Measurements from ENCODE around the gene C6orf163.

Gene C6orf163

DNA sequence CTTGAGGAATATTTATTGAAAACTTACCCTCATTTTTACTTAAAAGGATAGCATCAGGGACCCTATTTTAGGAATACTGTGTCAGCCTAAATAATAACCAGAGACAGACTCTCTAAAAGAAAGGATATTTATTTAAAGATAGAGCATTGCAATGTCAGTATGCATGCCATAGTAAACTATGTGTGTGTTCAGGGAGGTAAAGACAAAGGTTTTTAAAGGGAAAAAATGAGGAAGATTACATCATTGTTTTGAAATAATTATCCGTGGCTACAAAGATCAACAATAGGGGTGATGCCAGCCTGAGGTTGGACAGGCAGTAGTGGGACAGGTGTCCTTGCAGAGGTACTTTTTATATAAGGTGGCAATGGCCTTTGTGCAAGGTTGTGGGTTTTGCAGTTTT, 39.4 kb downstream of the C6orf163 start:
- Histone ChIP-seq H3K9me3 (replicated peaks in 1 of 2; ENCODE audit: control insufficient read depth in 2 of 2, insufficient read depth in 1 of 2, low read depth in 1 of 2, low read length in 2 of 2) (peaks cover 0 to 3% of the 10 kb centered on the region in 2 donors), H3K4me2 (ENCODE audit: insufficient read depth, low read length, poor library complexity, severe bottlenecking) (no peak overlapping the region), H3K4me3 (ENCODE audit: low read length in 2 of 2) (no peak overlapping the region), H3K23ac (ENCODE audit: low read depth, low read length, poor library complexity) (no peak overlapping the region), H2BK120ac (ENCODE audit: low read depth, low read length) (no peak overlapping the region), H2BK5ac (ENCODE audit: low read length) (no peak overlapping the region), H3K4me1 (ENCODE audit: control insufficient read depth in 2 of 2, insufficient read depth in 1 of 2, low read depth in 1 of 2, low read length in 2 of 2) (no peaks in the 10 kb centered on the region), H4K8ac (ENCODE audit: low read depth, low read length) (no peak overlapping the region), H2AFZ (ENCODE audit: low read length) (no peak overlapping the region), H2AK5ac (ENCODE audit: low read depth, low read length) (no peak overlapping the region), H3K14ac (ENCODE audit: low read length) (no peak overlapping the region), H3K9ac (ENCODE audit: low read depth, low read length, poor library complexity) (no peak overlapping the region), H3K4ac (ENCODE audit: low read length) (no peak overlapping the region), H3K27ac (replicated peaks; ENCODE audit: low read length) (no peak overlapping the region), H3K18ac (ENCODE audit: low read length) (no peak overlapping the region), H3K36me3 (replicated peaks in 1 of 2; ENCODE audit: control insufficient read depth in 2 of 2, insufficient read depth in 2 of 2, low read length in 2 of 2) (no peaks in the 10 kb centered on the region), H4K91ac (ENCODE audit: low read depth, low read length, poor library complexity) (no peak overlapping the region), H2BK15ac (ENCODE audit: low read length) (no peak overlapping the region), H2BK12ac (ENCODE audit: low read length) (no peak overlapping the region), H3K79me1 (ENCODE audit: low read depth, low read length) (no peaks in the 10 kb centered on the region), H3K27me3 (ENCODE audit: control insufficient read depth in 3 of 3, insufficient read depth in 3 of 3, low read depth in 1 of 3, low read length in 3 of 3) (no peaks in the 10 kb centered on the region)
- DNase-seq (ENCODE audit: low spot score), result no peak
- no CpG with 5 or more reads among the region's 1 CpG for WGBS, 2 donors (ENCODE audit: extremely low coverage in 2 of 2, insufficient read length in 2 of 2, insufficient replicate concordance in 1 of 2)

DNA sequence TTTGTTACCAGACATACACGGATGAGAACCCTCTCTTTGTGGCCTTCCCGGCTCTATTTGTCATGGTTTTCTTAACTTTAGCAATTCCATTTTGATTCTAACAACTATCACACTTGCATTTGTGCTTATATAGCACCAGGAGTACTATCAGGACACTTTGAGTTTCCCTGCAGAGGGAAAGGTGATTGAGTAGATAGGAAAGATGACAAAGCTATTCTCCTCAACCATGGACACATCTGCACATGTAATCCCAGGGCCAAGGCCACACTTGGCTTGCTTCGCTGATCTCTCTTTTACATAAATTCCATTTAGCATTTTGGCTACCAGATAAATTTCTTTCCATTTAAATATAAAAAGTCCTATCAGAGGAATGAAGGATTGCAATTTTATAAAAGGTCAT, 39.8 kb downstream of the C6orf163 start:
- no peak overlapping the region for H3K27ac ChIP-seq (replicated peaks; ENCODE audit: low read length)
- no CpG with 5 or more reads among the region's 3 CpGs for WGBS, 2 donors (ENCODE audit: extremely low coverage in 2 of 2, insufficient read length in 2 of 2, insufficient replicate concordance in 1 of 2)
- no peaks in the 10 kb centered on the region for H3K79me1 ChIP-seq (ENCODE audit: low read depth, low read length)
- H3K4ac ChIP-seq (ENCODE audit: low read length), result no peak overlapping the region
- H2BK15ac ChIP-seq (ENCODE audit: low read length), result no peak overlapping the region
- no peak overlapping the region for H2BK5ac ChIP-seq (ENCODE audit: low read length)
- no peak for DNase-seq (ENCODE audit: low spot score)
- H4K8ac ChIP-seq (ENCODE audit: low read depth, low read length), result no peak overlapping the region
- peaks cover 0 to 3% of the 10 kb centered on the region in 2 donors for H3K9me3 ChIP-seq (replicated peaks in 1 of 2; ENCODE audit: control insufficient read depth in 2 of 2, insufficient read depth in 1 of 2, low read depth in 1 of 2, low read length in 2 of 2)
- no peaks in the 10 kb centered on the region for H3K36me3 ChIP-seq (replicated peaks in 1 of 2; ENCODE audit: control insufficient read depth in 2 of 2, insufficient read depth in 2 of 2, low read length in 2 of 2)
- H3K23ac ChIP-seq (ENCODE audit: low read depth, low read length, poor library complexity), result no peak overlapping the region
- H4K91ac ChIP-seq (ENCODE audit: low read depth, low read length, poor library complexity), result no peak overlapping the region
- no peak overlapping the region for H3K14ac ChIP-seq (ENCODE audit: low read length)
- no peak overlapping the region for H3K4me2 ChIP-seq (ENCODE audit: insufficient read depth, low read length, poor library complexity, severe bottlenecking)
- H2BK120ac ChIP-seq (ENCODE audit: low read depth, low read length), result no peak overlapping the region
- no peaks in the 10 kb centered on the region for H3K27me3 ChIP-seq (ENCODE audit: control insufficient read depth in 3 of 3, insufficient read depth in 3 of 3, low read depth in 1 of 3, low read length in 3 of 3)
- H3K18ac ChIP-seq (ENCODE audit: low read length), result no peak overlapping the region
- no peak overlapping the region for H2BK12ac ChIP-seq (ENCODE audit: low read length)
- no peak overlapping the region for H3K4me3 ChIP-seq (ENCODE audit: low read length in 2 of 2)
- no peak overlapping the region for H3K9ac ChIP-seq (ENCODE audit: low read depth, low read length, poor library complexity)
- H3K4me1 ChIP-seq (ENCODE audit: control insufficient read depth in 2 of 2, insufficient read depth in 1 of 2, low read depth in 1 of 2, low read length in 2 of 2), result no peaks in the 10 kb centered on the region
- no peak overlapping the region for H2AK5ac ChIP-seq (ENCODE audit: low read depth, low read length)
- no peak overlapping the region for H2AFZ ChIP-seq (ENCODE audit: low read length)

DNA sequence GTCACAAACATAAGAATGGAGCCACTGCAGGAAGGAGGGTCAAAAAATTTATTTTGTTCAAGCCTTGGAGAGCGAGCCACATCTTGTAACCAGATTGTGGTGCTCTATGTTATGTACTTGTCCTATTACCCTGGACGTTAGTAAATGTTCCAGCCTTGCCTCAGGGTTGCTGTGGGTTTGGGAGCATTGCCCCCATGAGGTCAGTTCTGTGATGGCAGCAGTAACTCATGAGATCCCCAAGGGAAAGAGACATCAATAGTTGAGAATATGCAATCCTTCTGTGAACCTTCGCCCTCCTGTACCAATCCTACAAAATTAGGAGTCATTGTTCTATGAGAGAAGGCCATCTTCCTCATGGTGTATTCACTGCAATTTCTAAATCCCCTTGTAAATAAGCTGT, 46.7 kb downstream of the C6orf163 start:
- Histone ChIP-seq H2AK5ac (ENCODE audit: low read depth, low read length) (no peak overlapping the region), H3K9me3 (replicated peaks in 1 of 2; ENCODE audit: control insufficient read depth in 2 of 2, insufficient read depth in 1 of 2, low read depth in 1 of 2, low read length in 2 of 2) (no peaks in the 10 kb centered on the region), H4K91ac (ENCODE audit: low read depth, low read length, poor library complexity) (no peak overlapping the region), H2BK120ac (ENCODE audit: low read depth, low read length) (no peak overlapping the region), H4K8ac (ENCODE audit: low read depth, low read length) (no peak overlapping the region), H3K36me3 (replicated peaks in 1 of 2; ENCODE audit: control insufficient read depth in 2 of 2, insufficient read depth in 2 of 2, low read length in 2 of 2) (no peaks in the 10 kb centered on the region), H2AFZ (ENCODE audit: low read length) (no peak overlapping the region), H3K4ac (ENCODE audit: low read length) (no peak overlapping the region), H2BK5ac (ENCODE audit: low read length) (no peak overlapping the region), H3K9ac (ENCODE audit: low read depth, low read length, poor library complexity) (no peak overlapping the region), H3K23ac (ENCODE audit: low read depth, low read length, poor library complexity) (no peak overlapping the region), H3K27ac (replicated peaks; ENCODE audit: low read length) (no peak overlapping the region), H3K27me3 (ENCODE audit: control insufficient read depth in 3 of 3, insufficient read depth in 3 of 3, low read depth in 1 of 3, low read length in 3 of 3) (no peaks in the 10 kb centered on the region), H3K14ac (ENCODE audit: low read length) (no peak overlapping the region), H3K4me3 (ENCODE audit: low read length in 2 of 2) (no peak overlapping the region), H3K18ac (ENCODE audit: low read length) (no peak overlapping the region), H3K4me1 (ENCODE audit: control insufficient read depth in 2 of 2, insufficient read depth in 1 of 2, low read depth in 1 of 2, low read length in 2 of 2) (no peaks in the 10 kb centered on the region), H2BK15ac (ENCODE audit: low read length) (no peak overlapping the region), H2BK12ac (ENCODE audit: low read length) (no peak overlapping the region), H3K4me2 (ENCODE audit: insufficient read depth, low read length, poor library complexity, severe bottlenecking) (no peak overlapping the region), H3K79me1 (ENCODE audit: low read depth, low read length) (no peaks in the 10 kb centered on the region)
- no CpG with 5 or more reads among the region's 3 CpGs for WGBS, 2 donors (ENCODE audit: extremely low coverage in 2 of 2, insufficient read length in 2 of 2, insufficient replicate concordance in 1 of 2)
- DNase-seq (ENCODE audit: low spot score), result peak; percentile 14

DNA sequence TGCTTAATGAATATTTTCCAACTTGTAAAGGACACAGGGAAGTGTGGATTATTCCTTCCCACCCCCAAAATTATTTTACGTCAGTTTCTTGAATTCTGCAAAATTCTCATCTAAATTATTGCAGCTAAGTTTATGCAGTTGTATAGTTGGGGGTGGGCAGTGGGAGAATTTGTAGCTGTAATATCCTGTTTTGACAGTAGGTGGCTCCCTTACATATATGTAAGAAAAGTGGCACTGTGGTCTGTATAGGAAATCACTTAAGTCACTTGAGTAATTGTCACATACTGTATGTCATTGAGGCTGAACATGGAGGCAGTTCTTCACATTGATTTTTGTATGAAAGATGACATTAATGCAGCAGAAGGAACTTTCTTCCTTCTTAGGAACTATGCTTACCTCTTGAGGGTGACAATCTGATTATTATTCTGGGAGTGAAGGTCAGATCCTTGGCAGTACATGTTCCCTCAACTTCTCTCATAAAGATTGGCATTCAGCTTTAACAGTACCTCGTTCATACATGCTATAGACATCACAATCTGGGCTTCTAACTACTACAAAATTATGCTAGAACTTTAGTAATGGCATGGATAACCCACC, 48.5 kb downstream of the C6orf163 start:
- no peak overlapping the region for H3K18ac ChIP-seq (ENCODE audit: low read length)
- no peak overlapping the region for H2BK5ac ChIP-seq (ENCODE audit: low read length)
- H3K27me3 ChIP-seq (ENCODE audit: control insufficient read depth in 3 of 3, insufficient read depth in 3 of 3, low read depth in 1 of 3, low read length in 3 of 3), result no peaks in the 10 kb centered on the region
- no peak overlapping the region for H2BK120ac ChIP-seq (ENCODE audit: low read depth, low read length)
- H3K23ac ChIP-seq (ENCODE audit: low read depth, low read length, poor library complexity), result no peak overlapping the region
- H4K8ac ChIP-seq (ENCODE audit: low read depth, low read length), result no peak overlapping the region
- WGBS, 2 donors (ENCODE audit: extremely low coverage in 2 of 2, insufficient read length in 2 of 2, insufficient replicate concordance in 1 of 2), result no CpG with 5 or more reads among the region's 2 CpGs
- DNase-seq (ENCODE audit: low spot score), result peak; percentile 56
- H3K27ac ChIP-seq (replicated peaks; ENCODE audit: low read length), result no peak overlapping the region
- H3K9me3 ChIP-seq (replicated peaks in 1 of 2; ENCODE audit: control insufficient read depth in 2 of 2, insufficient read depth in 1 of 2, low read depth in 1 of 2, low read length in 2 of 2), result no peaks in the 10 kb centered on the region
- no peak overlapping the region for H3K9ac ChIP-seq (ENCODE audit: low read depth, low read length, poor library complexity)
- no peak overlapping the region for H3K4me2 ChIP-seq (ENCODE audit: insufficient read depth, low read length, poor library complexity, severe bottlenecking)
- H4K91ac ChIP-seq (ENCODE audit: low read depth, low read length, poor library complexity), result no peak overlapping the region
- no peak overlapping the region for H2AFZ ChIP-seq (ENCODE audit: low read length)
- H3K4me3 ChIP-seq (ENCODE audit: low read length in 2 of 2), result no peak overlapping the region
- H2BK15ac ChIP-seq (ENCODE audit: low read length), result no peak overlapping the region
- no peak overlapping the region for H3K4ac ChIP-seq (ENCODE audit: low read length)
- no peaks in the 10 kb centered on the region for H3K79me1 ChIP-seq (ENCODE audit: low read depth, low read length)
- no peak overlapping the region for H3K14ac ChIP-seq (ENCODE audit: low read length)
- no peaks in the 10 kb centered on the region for H3K36me3 ChIP-seq (replicated peaks in 1 of 2; ENCODE audit: control insufficient read depth in 2 of 2, insufficient read depth in 2 of 2, low read length in 2 of 2)
- H3K4me1 ChIP-seq (ENCODE audit: control insufficient read depth in 2 of 2, insufficient read depth in 1 of 2, low read depth in 1 of 2, low read length in 2 of 2), result peaks cover 0 to 3% of the 10 kb centered on the region in 2 donors
- H2AK5ac ChIP-seq (ENCODE audit: low read depth, low read length), result no peak overlapping the region
- H2BK12ac ChIP-seq (ENCODE audit: low read length), result no peak overlapping the region

Data from neuronal stem cell (in vitro differentiated cells).